ENCODE measurements around the gene PPP2R1A. TPM values are rescaled to one million over a fixed set of nuclear protein-coding genes. Genes with fewer than 3 reads are reported as not detected.
"Not testable (repeated sequence)": the region's sequence is repeated elsewhere in the genome, so short reads cannot be mapped to it uniquely, and the experiment has no call there.

Gene PPP2R1A
- total RNA-seq, 1 experiment from 2014 or later, result 291 TPM

DNA sequence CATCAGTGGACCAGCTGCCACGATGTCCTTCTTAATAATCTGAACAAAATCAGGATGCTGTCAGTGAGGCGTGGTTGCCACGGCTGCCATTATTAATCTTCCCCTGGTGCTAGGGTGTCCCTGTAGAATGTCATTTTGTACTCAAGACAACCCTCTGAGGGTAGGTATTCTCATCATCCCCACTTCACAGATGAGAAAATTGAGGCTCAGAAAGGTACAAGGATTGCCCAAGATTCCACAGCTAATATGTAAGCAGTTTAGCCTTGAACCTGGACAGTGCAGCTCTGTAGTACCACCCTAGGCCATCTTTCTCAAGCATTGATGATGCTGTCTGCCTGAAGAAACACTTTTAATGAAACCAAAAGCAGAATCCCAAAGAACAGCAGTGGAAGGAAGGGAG is 8.1 kb downstream of the PPP2R1A start:
- no TSS peak for BruUV-seq (replicated peaks)
- Mint-ChIP-seq H3K27me3 (ENCODE audit: unreplicated experiment) (no peaks in the 10 kb centered on the region), H3K4me1 (ENCODE audit: low read depth, unreplicated experiment) (no peaks in the 10 kb centered on the region), H3K36me3 (ENCODE audit: insufficient read depth, unreplicated experiment) (peaks cover 51% of the 10 kb centered on the region), H3K9me3 (ENCODE audit: low read depth, unreplicated experiment) (peaks cover 9% of the 10 kb centered on the region), H3K27ac (ENCODE audit: unreplicated experiment) (no peak overlapping the region), H3K4me3 (ENCODE audit: low read depth, unreplicated experiment) (no peak overlapping the region)
- CTCF ChIA-PET, result interaction anchor here (1.1 kb wide), 1 partner anchor 9 kb away, joined by 5 read pairs; the partner anchor contains the start of gene PPP2R1A
- TF ChIP-seq, protein P1, sequence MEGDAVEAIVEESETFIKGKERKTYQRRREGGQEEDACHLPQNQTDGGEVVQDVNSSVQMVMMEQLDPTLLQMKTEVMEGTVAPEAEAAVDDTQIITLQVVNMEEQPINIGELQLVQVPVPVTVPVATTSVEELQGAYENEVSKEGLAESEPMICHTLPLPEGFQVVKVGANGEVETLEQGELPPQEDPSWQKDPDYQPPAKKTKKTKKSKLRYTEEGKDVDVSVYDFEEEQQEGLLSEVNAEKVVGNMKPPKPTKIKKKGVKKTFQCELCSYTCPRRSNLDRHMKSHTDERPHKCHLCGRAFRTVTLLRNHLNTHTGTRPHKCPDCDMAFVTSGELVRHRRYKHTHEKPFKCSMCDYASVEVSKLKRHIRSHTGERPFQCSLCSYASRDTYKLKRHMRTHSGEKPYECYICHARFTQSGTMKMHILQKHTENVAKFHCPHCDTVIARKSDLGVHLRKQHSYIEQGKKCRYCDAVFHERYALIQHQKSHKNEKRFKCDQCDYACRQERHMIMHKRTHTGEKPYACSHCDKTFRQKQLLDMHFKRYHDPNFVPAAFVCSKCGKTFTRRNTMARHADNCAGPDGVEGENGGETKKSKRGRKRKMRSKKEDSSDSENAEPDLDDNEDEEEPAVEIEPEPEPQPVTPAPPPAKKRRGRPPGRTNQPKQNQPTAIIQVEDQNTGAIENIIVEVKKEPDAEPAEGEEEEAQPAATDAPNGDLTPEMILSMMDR (IDR thresholded peaks at IDR 0.05; ENCODE audit: unreplicated experiment), result no peak
- intact Hi-C loops (cut with micrococcal nuclease; ENCODE audit: unreplicated experiment), result no loop called here
- DNase-seq, result no peak

DNA sequence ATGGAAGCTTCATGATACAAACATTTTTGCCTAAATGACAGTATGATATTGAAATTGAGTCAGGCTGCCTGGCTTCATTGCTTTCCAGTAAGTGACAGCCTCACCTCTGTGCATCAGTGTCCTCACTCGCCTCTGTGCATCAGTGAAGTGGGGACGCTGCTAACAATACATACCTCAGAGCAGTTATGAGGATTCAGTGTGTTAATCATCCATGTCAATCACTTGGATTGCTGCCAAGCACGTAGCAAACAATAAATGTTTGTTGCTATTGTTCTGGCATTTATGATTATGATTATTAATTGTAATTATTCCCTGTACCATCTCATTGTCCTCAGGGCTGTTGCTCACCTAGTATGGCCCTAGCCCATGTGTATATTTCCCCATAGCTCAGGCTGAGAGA is 8.8 kb downstream of the PPP2R1A start:
- no peak for DNase-seq
- Mint-ChIP-seq H3K4me1 (ENCODE audit: low read depth, unreplicated experiment) (no peaks in the 10 kb centered on the region), H3K27ac (ENCODE audit: unreplicated experiment) (no peak overlapping the region)

DNA sequence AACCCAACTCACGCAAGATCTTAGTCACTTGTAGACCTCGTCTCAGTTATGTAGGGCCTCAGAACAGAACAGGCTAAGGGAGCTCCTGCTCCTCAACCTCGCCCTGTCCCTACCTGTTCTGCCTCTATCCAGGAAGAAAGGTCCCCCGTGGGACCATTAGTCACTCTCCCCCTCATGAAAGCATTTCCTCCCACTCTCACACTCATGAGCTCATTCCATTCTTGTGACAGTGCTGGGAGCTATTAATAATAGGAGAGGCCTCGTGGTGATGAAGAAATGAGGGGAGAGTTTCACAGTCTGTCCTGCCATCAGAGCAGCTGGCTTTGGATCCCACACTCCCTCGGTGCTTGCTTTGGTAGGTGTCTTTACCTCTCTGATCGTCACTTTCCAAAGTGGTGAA is 10.2 kb downstream of the PPP2R1A start:
- H3K36me3 Mint-ChIP-seq (ENCODE audit: insufficient read depth, unreplicated experiment), result peaks cover 55% of the 10 kb centered on the region
- H3K27ac Mint-ChIP-seq (ENCODE audit: unreplicated experiment), result no peak overlapping the region
- DNase-seq, result no peak
- CTCF ChIA-PET, result no interaction called here
- TF ChIP-seq, protein P1 (IDR thresholded peaks at IDR 0.05; ENCODE audit: unreplicated experiment), result no peak
- no peak overlapping the region for H3K4me3 Mint-ChIP-seq (ENCODE audit: low read depth, unreplicated experiment)
- intact Hi-C loops (cut with micrococcal nuclease; ENCODE audit: unreplicated experiment), result no loop called here
- no peaks in the 10 kb centered on the region for H3K27me3 Mint-ChIP-seq (ENCODE audit: unreplicated experiment)
- BruUV-seq (replicated peaks), result no TSS peak
- H3K9me3 Mint-ChIP-seq (ENCODE audit: low read depth, unreplicated experiment), result peaks cover 6% of the 10 kb centered on the region
- no peaks in the 10 kb centered on the region for H3K4me1 Mint-ChIP-seq (ENCODE audit: low read depth, unreplicated experiment)

More for the DNA sequence above, 8.8 kb downstream of the PPP2R1A start:
- Mint-ChIP-seq H3K27me3 (ENCODE audit: unreplicated experiment) (no peaks in the 10 kb centered on the region), H3K4me3 (ENCODE audit: low read depth, unreplicated experiment) (no peak overlapping the region), H3K9me3 (ENCODE audit: low read depth, unreplicated experiment) (peaks cover 7% of the 10 kb centered on the region), H3K36me3 (ENCODE audit: insufficient read depth, unreplicated experiment) (peaks cover 50% of the 10 kb centered on the region)
- intact Hi-C loops (cut with micrococcal nuclease; ENCODE audit: unreplicated experiment), result no loop called here
- CTCF ChIA-PET, result interaction anchor here (1.1 kb wide), 1 partner anchor 9 kb away, joined by 5 read pairs; the partner anchor contains the start of gene PPP2R1A
- TF ChIP-seq, protein P1 (IDR thresholded peaks at IDR 0.05; ENCODE audit: unreplicated experiment), result no peak
- BruUV-seq (replicated peaks), result no TSS peak

DNA sequence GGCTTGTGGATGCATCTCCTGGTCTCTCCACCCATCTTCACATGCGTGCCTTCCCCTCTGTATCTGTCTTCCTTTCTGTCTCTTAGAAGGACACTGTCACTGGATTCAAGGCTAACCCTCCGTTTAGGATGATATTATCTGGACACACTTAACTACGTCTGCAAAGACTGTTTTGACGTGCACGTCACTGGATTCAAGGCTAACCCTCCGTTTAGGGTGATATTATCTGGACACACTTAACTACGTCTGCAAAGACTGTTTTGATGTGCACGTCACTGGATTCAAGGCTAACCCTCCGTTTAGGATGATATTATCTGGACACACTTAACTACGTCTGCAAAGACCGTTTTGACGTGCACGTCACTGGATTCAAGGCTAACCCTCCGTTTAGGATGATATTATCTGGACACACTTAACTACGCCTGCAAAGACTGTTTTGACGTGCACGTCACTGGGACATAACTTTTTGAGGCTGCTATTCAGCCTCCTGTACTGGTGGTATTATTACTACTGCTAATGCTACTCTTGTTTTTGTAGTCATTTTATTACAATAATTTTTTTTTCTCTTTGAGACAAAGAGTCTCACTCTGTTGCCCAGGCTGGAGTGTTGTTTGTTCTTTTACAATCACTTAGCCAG is 11.0 kb downstream of the PPP2R1A start:
- H3K4me1 Mint-ChIP-seq (ENCODE audit: low read depth, unreplicated experiment); CTCF ChIA-PET; H3K27me3 Mint-ChIP-seq (ENCODE audit: unreplicated experiment); DNase-seq; H3K4me3 Mint-ChIP-seq (ENCODE audit: low read depth, unreplicated experiment); H3K9me3 Mint-ChIP-seq (ENCODE audit: low read depth, unreplicated experiment); H3K27ac Mint-ChIP-seq (ENCODE audit: unreplicated experiment); intact Hi-C loops (cut with micrococcal nuclease; ENCODE audit: unreplicated experiment); BruUV-seq (replicated peaks): not testable (repeated sequence)
- peaks cover 55% of the 10 kb centered on the region for H3K36me3 Mint-ChIP-seq (ENCODE audit: insufficient read depth, unreplicated experiment)

DNA sequence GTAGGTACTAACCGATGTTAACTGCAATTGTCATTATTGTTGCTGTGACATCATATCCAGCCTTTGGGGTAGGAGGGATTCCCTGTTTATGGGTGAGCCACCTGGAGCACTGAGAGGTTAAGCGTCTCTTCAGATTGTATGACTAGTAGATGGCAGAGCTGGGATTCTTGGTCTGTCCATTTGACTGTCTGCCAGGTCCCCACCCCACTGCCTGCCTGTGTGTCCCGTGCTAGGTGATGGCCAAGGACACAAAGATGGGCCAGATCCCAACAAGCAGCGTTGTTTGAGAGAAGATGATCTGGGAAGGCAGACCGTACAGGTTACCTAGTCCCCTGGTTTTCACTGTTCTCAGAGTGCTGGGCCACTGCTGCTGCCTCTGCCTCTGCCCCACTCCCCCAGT is 16.6 kb downstream of the PPP2R1A start:
- Mint-ChIP-seq H3K27ac (ENCODE audit: unreplicated experiment) (no peak overlapping the region), H3K27me3 (ENCODE audit: unreplicated experiment) (no peaks in the 10 kb centered on the region), H3K36me3 (ENCODE audit: insufficient read depth, unreplicated experiment) (peaks cover 62% of the 10 kb centered on the region), H3K4me1 (ENCODE audit: low read depth, unreplicated experiment) (no peaks in the 10 kb centered on the region), H3K9me3 (ENCODE audit: low read depth, unreplicated experiment) (peaks cover 4% of the 10 kb centered on the region), H3K4me3 (ENCODE audit: low read depth, unreplicated experiment) (no peak overlapping the region)
- no TSS peak for BruUV-seq (replicated peaks)
- intact Hi-C loops (cut with micrococcal nuclease; ENCODE audit: unreplicated experiment), result no loop called here
- TF ChIP-seq, protein P1 (IDR thresholded peaks at IDR 0.05; ENCODE audit: unreplicated experiment), result no peak
- DNase-seq, result no peak
- CTCF ChIA-PET, result no interaction called here

Data from Calu3 (cell line).